Middle frontal gyrus (tissue), 1 donor: Measurements from ENCODE around the gene SLC9C2.
"Not testable (repeated sequence)": the region's sequence is repeated elsewhere in the genome, so short reads cannot be mapped to it uniquely, and the experiment has no call there.

Experiments
- DNase-seq: peaks from one replicate; pipeline ENCODE4 v3.0.0-alpha.2; 2015; ENCODE audit warnings: low spot score; ENCODE audit errors: extremely low spot score

Gene SLC9C2, protein sequence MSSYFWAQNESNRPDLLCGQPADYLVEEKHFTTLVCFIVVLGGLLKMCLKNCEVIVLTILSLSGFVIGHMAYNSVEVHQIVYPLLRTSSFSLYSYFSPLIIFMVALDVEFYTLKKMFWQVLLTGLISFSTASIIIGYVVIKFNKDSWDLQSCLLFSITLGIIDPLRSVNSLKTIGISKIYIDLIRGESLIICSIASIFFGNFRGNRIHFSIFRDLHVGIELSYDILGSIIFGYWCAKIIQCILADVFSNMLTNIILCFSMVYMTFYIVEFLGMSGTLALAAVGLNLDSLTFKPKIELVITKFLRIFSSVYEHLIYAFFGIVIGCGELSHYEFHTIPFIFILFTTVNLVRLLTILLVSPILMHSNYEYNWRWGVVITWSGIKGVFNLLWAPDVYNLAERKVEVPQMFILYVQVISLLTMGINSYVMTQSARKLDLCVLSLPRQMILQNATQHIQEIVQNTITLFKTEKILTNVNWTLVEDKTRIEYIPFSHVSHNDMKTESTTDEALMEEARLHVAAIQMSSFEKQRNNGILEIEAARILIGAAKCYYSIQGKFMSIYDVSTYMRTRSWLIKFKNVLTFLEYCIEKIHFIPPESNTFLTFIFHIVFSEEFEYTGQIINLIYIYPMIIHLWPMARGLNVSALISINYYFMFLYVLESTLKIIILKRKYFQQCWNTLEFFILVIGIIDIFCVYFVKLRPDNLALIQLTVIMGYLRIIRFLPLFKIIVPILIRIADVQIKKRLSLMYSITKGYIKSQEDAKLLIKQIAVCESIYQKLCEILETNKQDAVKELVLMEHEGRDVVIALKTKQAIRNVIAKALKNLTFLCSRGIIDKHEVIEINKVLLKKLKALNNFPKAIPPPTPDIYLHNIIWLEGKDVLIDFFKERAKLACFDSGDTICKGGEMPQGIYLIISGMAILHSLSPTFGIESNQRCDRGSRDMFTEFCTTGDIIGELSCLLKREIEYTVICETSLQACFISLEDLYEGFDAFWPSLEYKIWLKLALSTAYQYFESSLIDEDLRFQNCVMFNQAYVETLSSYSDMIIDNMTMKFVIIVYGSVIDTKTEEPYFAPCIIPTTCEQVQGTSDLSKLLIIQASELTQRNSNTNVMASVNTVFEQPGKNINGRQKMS

DNA sequence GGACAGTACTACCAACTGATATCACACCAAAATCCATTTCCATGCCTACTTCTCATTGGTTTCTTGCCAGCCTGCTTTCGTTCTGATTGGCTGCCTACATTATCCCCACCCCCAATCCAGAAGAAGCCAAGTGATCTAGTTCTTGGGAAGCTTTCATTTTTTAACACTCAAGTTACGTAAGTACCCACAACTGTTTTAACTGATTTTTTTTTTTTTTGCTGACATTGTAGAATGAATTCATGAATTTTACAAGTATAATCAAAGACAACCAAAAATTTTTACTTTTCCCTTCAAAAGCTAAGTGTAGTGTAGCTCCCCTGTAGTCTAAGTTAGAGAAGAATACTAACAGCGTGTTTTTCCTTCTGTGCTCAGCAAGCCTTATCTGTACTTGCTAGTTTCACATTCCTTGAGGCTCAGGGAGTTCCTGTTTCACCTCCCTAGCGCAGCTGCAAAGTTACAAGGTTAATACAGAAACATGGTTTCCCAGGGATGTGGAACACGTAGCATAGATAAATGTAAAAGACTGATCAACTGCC lies at the start of gene SLC9C2:
Gene SLC9C2, minus strand, starts transcription at position 17 of the 536 bp plus-strand sequence. CDS start 1,296 bp downstream, outside the sequence.
- DNase-seq = no peak

DNA sequence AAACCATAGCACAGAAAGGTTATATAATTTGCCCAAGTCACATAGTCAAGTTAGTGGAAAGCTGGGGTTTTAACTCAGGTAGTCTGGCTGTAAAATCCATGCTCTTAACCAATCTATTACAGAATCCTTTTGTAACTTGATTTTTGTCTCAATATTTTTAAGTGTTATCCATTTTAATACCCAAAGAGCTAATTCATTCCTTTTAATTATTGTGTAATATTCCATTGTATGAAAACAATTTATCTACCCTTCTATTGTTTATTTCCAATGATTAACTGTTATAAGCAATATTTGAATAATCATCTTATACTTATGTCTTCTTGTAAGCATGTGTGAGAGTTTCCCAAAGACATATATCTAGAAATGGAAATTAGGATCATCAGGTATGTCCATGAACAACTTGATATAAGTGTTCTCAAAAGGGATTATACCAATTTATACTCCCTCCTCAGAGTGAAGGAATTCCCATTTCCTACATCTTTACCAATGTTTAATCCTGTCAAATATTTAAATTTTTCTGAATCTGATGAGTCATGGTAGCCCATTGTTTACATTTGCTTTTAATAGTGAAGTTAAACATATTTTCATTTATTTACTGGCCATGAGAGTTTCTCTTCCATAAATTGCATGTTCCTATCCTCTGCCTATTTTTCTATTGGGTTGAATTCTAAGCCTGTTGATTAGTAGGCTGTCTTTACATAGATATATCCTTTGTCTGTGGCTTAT lies 46.2 kb upstream of the SLC9C2 start:
- no peak for DNase-seq

DNA sequence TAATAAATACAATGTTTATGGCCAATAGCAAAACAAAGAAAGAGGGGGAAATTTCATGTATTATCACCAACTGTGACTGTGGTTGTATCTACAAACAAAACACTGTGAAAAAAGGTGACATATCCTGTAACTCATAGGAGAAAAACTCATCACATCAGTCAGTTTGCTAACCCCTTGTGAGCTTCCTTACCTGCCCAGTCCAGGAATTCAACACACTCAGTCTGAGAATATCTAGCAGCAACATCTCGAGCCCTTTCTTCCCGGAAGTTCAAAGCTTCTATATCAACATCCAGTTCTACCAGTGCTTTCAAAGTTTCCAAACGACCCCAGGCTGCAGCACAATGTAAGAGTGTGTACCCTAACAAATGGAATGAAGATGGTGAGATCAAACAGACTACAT lies 43.8 kb upstream of the SLC9C2 start:
- DNase-seq = no peak

DNA sequence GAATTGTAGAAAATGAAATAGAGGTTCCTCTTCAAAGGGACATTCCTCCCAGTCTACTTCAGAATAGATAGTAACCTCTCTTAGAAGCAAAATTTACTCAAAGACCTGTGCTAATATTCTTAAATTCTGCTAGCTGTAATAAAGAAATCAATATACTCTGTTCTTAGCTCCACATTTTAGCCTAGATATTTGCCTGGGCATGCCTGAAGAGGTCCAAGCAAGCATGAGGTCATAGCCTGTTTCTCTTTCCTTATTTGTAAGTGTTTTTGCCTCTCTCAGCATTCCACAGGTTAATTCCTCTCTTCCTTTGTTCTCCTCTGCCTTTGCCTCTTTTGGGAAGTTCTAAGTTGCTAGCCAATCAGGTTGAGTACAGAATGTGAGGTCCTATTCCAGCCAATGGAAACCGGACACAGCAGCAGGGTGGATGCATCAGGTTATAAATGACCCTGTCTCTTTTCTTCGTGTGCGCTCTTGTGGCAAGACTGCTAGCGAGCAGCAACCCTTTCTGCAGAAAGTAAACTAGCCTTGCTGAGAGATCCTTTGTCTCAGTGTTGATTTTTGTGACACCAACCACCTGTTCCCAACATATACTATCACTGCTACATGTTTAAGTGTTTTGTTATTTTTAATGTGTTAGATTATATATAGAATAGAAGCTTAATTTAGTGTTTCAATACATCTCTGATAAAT lies 39.7 kb upstream of the SLC9C2 start:
- not testable (repeated sequence) for DNase-seq

DNA sequence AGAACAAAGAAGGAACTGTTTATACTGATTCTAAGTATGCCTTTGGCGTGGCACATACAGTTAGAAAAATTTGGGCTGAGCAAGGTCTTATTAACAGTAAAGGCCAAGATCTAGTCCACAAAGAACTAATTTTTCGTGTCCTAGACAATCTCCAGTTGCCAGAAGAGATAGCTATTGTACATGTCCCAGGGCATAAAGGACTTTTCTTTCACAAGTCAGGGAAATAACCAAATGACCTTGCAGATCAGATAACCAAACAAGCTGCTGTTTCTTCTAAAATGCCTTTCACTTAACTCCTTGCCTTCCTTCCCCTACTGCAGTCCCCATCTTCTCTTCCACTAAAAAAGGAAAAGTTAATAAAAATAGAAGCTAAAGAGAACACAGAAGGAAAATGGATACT lies 36.2 kb upstream of the SLC9C2 start:
- DNase-seq = no peak

DNA sequence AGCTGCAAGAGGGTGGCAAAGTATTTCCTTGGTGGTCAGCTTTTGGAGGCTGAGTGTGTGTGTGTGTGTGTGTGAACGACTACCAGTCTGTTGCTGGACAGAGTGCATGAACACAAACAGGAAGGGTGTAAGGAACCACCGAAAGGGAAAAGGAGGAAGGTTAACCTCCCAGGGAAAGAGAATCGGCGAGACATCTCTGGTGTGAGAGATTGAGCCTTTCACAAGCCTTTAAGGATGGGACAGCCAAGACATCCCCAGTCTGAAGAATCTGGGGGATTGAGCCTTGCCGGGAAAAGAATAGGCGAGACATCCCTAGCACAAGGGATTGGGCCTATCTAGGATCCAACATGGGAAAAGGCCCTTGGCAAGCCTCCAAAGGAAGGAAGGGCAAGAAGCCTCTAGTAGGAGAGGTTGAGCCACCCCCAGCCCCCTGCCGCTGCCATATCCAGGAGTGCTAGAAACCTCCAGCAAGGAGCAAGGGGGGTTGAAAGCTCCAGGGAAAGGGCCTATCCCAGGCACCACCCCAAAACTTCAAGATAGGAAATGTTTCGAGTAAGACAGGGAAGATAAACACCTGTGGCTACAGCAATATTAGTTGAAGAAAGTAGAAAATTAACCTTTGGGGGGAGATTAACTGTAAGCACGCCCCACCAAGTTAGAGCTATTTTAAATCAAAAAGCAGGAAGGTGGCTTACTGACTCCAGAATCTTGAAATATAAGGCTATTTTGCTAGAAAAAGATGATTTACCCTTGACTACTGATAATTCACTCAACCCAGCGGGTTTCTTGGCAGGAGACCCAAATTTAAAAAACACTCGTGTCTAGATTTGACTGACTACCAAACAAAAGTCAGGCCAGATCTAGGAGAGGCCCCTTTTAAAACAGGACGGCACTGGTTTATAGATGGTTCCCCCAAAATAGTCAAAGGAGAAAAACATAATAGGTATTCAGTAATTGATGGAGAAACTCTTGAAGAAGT lies 35.5 kb upstream of the SLC9C2 start:
- no peak for DNase-seq

DNA sequence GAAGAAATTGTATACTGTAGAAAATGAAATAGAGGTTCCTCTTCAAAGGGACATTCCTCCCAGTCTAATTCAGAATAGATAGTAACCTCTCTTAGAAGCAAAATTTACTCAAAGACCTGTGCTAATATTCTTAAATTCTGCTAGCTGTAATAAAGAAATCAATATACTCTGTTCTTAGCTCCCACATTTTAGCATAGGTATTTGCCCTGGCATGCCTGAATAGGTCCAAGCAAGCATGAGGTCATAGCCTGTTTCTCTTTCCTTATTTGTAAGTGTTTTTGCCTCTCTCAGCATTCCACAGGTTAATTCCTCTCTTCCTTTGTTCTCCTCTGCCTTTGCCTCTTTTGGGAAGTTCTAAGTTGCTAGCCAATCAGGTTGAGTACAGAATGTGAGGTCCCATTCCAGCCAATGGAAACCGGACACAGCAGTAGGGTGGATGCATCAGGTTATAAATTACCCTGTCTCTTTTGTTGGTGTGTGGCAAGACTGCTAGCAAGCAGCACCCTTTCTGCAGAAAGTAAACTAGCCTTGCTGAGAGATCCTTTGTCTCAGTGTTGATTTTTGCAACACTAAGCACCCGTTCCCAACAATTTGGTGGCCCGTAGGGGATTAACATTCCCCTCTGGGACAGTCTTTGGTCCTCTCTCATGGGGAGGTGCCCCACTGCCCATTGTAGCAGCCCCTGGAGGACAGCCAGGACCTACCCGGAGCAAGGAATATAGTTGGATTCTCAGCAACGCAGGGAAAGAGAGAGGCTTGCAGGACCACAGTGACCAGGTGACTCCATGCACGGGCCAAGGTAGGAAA lies 34.6 kb upstream of the SLC9C2 start:
- DNase-seq = not testable (repeated sequence)

DNA sequence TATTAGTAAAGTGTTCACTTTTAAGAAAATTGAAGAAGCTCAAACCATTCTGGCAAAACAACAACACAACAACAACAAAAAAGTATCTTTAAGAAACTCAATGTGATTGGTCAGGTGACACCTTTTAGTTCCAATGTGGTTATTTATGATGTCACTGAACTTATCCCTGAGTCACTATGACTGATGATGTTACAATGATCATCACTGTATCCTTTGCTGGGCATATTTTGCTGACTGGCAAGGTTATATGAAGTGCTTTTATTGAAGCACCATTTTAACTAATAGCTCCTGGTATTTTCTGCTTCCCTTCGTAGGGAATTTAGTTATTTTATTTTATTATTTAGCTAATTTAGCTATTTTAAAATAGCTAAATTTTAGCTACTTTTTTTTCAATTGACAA lies 32.2 kb upstream of the SLC9C2 start, which contains the start of gene TEX50:
Gene TEX50, plus strand, starts transcription at position 223 of the 400 bp plus-strand sequence. CDS start 184 bp downstream, outside the sequence.
- DNase-seq = no peak

DNA sequence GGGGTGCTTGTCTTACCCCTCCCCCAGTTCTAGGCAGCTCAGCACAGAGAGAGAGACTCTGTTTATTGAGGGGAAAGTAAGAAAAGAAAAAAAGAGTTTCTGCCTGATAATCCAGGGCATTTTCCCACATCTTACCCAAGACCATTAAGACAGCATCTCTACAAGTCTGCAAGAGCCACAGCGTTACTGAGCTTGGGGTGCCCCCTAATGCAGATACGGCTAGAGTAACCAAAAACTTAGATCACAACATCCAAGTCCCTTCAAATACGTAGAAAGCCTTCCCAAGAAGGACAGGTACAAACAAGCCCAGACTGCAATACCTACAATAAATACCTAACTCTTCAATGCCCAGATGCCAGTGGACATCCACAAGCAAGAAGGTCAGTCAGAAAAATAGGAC lies 26.0 kb upstream of the SLC9C2 start:
- no peak for DNase-seq

DNA sequence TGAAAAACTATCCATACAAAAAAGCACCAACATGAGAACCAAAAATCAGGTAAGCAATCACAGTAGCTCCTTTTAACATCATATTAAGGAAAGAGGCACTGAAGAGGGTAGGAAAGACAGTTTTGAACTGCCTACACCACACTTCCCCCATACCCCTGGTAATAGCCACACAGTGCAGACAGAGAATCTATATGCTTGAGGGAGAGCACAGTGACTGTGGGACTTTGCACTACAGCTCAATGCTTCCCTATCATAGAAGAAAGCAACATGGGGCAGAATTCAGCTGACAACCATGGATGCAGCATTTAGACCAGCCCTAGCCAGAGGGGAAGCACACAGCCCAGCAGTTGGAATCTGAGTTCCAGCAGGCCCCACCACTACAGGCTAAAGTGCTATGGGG lies 24.4 kb upstream of the SLC9C2 start:
- no peak for DNase-seq

DNA sequence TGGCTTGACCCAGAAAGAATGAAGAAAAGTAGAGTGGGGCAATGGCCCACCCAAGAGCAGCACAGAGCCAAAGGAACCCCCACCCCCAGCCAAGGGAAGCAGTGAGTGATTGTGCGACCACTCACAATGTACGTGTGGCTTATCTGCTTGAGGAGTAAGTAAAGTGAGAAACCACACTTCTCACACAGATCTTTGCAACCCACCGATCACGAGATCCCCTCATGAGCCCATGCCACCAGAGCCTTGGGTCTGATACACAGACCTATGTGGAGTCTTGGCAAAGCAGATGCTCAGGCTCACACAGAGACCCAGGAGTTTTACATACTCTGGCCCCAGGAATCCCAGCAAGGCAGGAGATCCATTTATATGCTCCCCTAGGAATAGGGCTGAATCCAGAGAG lies 14.0 kb upstream of the SLC9C2 start:
- DNase-seq = no peak

DNA sequence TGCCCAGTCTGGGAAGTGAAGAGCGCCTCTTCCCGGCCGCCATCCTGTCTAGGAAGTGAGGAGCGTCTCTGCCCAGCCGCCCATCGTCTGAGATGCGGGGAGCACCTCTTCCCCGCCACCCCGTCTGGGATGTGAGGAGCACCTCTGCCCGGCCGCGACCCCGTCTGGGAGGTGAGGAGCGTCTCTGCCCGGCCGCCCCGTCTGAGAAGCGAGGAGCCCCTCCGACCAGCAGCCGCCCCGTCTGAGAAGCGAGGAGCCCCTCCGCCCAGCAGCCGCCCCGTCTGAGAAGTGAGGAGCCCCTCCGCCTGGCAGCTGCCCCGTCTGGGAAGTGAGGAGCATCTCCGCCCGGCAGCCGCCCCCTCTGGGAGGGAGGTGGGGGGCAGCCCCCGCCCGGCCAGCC lies 10.2 kb upstream of the SLC9C2 start:
- not testable (repeated sequence) for DNase-seq

DNA sequence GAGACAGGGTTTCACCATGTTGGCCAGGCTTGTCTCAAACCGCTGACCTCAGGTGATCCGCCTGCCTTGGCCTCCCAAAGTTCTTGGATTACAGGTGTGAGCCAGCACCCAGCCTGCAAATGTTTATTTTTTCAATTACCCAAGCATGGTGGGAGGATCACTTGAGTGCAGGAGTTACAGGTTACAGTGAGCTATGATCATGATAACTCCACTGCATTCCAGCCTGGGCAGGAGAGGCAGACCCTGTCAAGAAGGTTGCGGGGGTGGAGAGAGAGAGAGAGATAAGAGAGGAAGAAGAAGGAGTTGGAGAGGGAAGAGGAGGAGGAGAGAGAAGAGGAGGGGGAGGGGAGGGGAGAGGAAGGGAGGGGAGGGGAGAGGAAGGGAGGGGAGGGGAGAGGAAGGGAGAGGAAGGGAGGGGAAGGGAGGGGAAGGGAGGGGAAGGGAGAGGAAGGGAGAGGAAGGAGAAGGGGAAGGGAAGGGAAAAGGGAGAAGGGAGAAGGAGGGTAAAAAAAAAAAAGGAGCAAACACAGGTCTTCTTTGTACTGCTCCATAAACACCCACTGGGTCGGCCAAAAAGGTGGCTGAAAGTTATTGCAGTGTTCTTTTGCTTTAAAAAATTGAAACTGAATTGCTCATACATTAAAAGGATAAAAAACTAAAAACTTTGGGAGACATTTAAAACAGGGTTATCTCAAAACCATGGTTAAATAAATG lies 5.8 kb upstream of the SLC9C2 start:
- DNase-seq = no peak

DNA sequence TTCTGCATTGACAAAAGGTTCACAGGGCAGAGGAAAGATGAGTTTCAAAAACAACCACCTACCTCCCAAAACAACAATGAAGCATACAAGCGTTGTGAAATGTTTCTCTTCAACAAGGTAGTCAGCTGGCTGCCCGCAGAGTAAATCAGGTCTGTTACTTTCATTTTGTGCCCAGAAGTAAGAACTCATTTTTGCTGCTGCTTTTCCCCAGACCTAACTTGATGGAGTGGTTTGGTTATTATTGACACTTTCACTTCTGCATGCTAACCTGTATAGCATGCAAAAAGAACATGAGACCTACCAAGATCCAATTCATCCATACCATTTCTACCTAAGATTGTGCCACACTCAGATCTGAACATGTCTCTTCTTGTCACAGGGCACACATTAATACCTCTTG lies 1.3 kb downstream of the SLC9C2 start:
- no peak for DNase-seq

DNA sequence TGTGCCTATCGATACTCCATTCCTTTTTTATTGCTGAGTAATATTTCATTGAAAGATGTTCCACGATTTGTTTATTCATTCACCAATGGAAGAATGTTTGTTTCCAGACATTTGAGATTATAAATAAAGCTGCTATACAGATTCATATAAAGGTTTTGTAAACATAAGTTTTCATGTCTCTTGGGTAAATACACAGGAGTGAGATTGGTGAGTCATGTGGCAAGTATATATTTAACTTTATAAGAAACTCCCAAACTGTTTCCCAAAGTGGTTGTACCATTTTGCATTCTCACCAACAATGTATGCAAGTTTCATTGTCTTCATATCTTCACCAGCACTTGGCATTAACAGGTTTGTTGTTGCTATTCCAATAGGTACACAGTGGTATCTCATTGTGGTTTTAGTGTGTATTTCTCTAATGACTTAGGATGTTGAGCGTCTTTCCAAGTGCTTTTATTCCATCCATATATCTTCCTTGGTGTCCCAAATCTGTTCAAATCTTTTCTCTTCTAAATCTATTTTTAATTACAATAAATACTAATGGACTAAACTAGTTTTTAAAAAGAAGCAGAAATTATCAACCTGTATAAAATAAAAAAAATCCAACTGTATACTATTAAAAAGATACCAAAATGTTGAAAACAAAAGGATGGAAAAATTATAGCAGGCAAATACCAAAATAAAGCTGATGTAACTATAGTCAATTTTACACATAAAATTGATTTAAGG lies 6.6 kb downstream of the SLC9C2 start:
- no peak for DNase-seq

DNA sequence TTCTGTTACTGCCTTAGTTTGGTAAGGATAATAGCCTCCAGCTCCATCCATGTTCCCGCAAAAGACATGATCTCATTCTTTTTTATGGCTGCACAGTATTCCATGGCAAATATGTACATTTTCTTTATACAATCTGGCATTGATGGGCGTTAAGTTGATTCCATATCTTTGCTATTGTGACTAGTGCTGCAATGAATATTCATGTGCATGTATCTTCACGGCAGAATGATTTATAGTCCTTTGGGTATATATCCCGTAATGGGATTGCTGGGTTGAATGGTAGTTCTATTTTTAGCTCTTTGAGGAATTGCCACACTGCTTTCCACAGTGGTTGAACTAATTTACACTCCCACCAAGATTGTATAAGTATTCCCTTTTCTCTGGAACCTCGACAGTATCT lies 11.7 kb downstream of the SLC9C2 start:
- DNase-seq = not testable (repeated sequence)

DNA sequence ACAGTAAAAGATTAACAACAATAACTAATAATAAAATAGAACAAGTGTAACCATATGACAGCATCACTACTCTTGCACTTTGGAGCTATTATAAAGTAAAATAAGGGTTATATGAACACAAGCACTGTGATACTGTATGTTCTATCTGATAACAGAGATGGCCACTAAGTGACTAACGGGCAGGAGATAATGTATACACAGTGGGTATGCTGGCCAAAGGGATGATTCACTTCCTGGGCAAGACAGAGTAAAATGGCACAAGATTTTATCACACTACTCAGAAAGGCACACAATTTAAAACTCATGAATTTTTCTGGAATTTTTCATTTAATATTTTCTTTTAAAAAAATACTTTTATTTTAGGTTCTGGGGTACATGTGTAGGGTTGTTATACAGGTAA lies 12.3 kb downstream of the SLC9C2 start:
- DNase-seq = no peak
